SJCRH30 (cell line): ENCODE measurements around the gene ZNF774. TPM values are rescaled to one million over a fixed set of nuclear protein-coding genes. Genes with fewer than 3 reads are reported as not detected.
"Not testable (repeated sequence)": the region's sequence is repeated elsewhere in the genome, so short reads cannot be mapped to it uniquely, and the experiment has no call there.

Source experiments
- DNase-seq, 2 experiments: peaks; one replicate each; pipeline ENCODE4 v3.0.0-alpha.2; 2015 to 2020
- H3K27ac ChIP-seq: fragments of 250-450 bp; sonication (Bioruptor Pico); 2 replicates; pipeline ENCODE4 v1.5.1; 2020; ENCODE audit warnings: mild to moderate bottlenecking, moderate library complexity
- H3K27me3 ChIP-seq: fragments of 250-450 bp; sonication (Bioruptor Pico); 2 replicates; pipeline ENCODE4 v1.5.1; 2020; ENCODE audit warnings: mild to moderate bottlenecking, moderate library complexity
- H3K36me3 ChIP-seq: fragments of 250-450 bp; sonication (Bioruptor Pico); 2 replicates; pipeline ENCODE4 v1.5.1; 2020; ENCODE audit warnings: mild to moderate bottlenecking, moderate library complexity
- H3K4me1 ChIP-seq: fragments of 250-450 bp; sonication (Bioruptor Pico); 2 replicates; pipeline ENCODE4 v1.5.1; 2020; ENCODE audit warnings: mild to moderate bottlenecking, moderate library complexity
- H3K4me3 ChIP-seq: fragments of 250-450 bp; sonication (Bioruptor Pico); 2 replicates; pipeline ENCODE4 v1.5.1; 2020; ENCODE audit warnings: mild to moderate bottlenecking, moderate library complexity
- H3K9me3 ChIP-seq: fragments of 250-450 bp; sonication (Bioruptor Pico); replicated peaks from 2 replicates; pipeline ENCODE4 v1.5.1; 2020; ENCODE audit warnings: mild to moderate bottlenecking, moderate library complexity
- total RNA-seq: library from RNA; depleted of rRNA; stranded (reverse); fragments of >200 nt; shearing (Covaris generic); gene quantifications from 2 replicates; pipeline ENCODE4 v1.2.3, GENCODE V29; 2014

The ZNF774 gene
- total RNA-seq, 1 experiment from 2014 or later = 1.8 TPM

DNA sequence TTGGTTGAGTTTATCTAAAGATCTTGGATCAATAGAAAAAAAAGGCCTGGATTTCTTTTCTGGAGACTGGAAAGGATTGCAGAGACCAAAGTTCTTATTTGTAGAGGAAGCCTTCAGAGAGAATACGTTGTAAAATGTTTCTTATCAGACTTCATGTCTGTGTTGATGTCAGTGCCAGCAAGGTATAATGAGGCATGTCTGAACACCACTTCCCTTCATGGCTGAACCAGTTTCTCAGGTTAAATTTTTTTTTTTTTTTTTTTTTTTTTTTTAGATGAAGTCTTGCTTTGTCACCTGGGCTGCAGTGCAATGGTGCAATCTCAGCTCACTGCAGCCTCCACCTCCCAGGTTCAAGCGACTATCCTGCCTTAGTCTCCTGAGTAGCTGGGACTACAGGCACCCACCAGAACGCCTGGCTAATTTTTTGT, 17.8 kb upstream of the ZNF774 start:
- Histone ChIP-seq H3K9me3 (no peaks in the 10 kb centered on the region), H3K4me3 (no peak overlapping the region), H3K27ac (no peak overlapping the region), H3K4me1 (no peaks in the 10 kb centered on the region), H3K36me3 (no peaks in the 10 kb centered on the region), H3K27me3 (no peaks in the 10 kb centered on the region)
- no peak for DNase-seq

DNA sequence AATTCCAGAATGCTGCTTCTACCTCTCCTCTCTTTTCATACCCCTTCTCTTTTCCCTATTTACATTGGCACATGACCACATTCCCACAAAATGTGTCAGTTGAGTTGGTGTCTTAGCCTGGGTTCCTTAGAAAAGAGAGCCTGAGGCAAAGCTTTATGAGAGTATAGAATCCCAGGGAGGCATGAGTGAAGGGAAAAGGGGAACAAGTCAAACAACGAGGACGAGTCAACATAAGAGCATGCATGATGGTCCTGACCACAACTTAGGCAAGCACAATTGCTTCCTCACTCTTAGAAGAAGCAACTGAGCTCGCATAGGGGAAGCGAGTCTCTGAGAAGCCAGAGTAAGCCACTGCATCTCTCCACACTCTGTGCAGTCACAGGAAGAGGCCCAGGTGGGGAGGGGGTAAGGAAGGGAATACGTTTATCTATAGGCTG, 15.4 kb upstream of the ZNF774 start:
- H3K27me3 ChIP-seq = no peaks in the 10 kb centered on the region
- DNase-seq = no peak
- no peaks in the 10 kb centered on the region for H3K9me3 ChIP-seq
- no peaks in the 10 kb centered on the region for H3K4me1 ChIP-seq
- no peaks in the 10 kb centered on the region for H3K36me3 ChIP-seq
- H3K27ac ChIP-seq = no peak overlapping the region
- H3K4me3 ChIP-seq = no peak overlapping the region

DNA sequence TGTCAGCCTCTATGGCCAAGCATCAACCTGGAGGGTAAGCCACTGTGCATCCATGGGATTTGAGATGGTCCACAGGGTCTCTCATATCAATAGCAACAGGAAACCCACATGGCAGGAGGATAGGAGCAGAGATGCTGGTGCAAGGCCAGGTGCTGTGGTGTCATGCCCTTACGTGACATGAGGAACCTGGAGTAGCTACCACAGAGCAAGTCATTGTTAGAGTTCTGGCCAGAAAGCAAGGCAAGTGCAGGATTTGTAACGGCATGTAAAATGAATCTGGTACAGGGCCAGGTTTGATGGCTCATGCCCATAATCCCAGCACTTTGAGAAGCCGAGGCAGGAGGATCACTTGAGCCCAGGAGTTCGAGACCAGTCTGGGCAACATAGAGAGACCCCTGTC, 14.8 kb upstream of the ZNF774 start:
- Histone ChIP-seq H3K27ac (no peak overlapping the region), H3K9me3 (no peaks in the 10 kb centered on the region), H3K36me3 (no peaks in the 10 kb centered on the region), H3K27me3 (no peaks in the 10 kb centered on the region), H3K4me3 (no peak overlapping the region), H3K4me1 (0 out of 2 replicates have a peak, but pooled peaks cover 2% of the 10 kb centered on the region)
- DNase-seq = no peak

DNA sequence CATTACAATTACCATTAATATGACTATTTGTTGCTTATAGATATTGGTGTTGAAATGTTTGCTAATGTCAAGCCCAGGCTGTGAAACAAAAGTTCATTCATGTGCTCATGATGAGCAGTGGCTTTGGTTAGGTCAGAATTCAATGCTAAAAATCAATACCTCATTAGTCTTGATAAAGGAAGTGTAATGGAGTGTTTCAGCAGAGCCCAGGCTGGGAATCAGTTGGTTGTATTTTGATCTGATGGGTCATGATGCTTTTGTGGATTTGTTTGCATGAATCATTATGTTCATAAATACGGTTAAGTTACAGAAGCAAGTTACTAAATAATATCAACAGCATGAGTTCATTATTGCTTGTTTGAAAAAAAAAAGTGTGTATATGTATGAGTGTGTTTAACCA, 13.6 kb upstream of the ZNF774 start:
- H3K36me3 ChIP-seq = no peaks in the 10 kb centered on the region
- H3K4me3 ChIP-seq = no peak overlapping the region
- H3K27ac ChIP-seq = no peak overlapping the region
- no peak for DNase-seq
- H3K4me1 ChIP-seq = peaks cover 13% of the 10 kb centered on the region
- no peaks in the 10 kb centered on the region for H3K27me3 ChIP-seq
- H3K9me3 ChIP-seq = no peaks in the 10 kb centered on the region

DNA sequence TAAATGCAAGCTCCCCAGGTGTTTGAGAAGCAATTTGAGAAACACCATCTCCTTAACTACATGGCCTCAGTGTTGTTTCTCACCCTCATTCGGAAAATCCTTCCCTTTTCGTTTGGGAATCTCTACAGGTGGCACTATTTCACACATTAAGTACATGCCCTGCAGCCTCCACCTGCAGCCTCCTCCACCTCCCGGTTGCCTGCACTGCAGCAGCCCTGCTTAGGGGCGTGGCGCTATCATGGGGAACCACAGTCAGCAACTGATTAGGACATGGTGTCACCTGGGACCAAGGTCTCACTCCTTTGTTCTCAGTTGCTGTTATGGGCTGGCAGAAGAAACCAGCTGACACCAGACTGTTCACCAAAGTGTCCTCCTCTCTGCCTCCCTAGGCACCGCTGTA, 11.7 kb upstream of the ZNF774 start:
- Histone ChIP-seq H3K27ac (no peak overlapping the region), H3K4me3 (no peak overlapping the region), H3K4me1 (peaks cover 17% of the 10 kb centered on the region), H3K36me3 (no peaks in the 10 kb centered on the region), H3K9me3 (no peaks in the 10 kb centered on the region), H3K27me3 (no peaks in the 10 kb centered on the region)
- no peak for DNase-seq

DNA sequence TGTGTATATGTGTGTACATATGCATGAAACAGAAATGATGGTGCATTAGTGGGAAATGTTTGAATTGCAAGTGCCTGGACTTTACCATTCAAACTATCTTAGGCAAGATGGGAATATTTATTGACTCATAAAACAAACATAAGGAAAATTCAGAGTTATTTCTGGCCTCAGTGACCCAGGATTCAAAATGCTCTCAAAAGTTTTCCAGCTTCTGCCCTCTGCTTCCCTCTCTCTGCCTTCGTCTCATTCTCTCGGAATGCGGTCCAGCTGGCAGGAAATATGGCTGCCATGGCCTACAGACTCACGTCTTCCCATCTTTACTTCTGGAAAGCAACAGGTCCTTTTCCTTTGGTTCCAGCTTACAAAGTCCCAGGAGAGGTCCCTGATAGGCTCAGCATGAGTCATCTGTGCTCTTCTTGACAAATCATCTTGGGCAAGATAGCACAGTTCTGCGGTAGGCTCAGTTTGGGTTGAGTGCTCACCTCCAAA, 8.7 kb upstream of the ZNF774 start:
- no peaks in the 10 kb centered on the region for H3K36me3 ChIP-seq
- peak; percentile 10 to 30 for DNase-seq
- no peak overlapping the region for H3K27ac ChIP-seq
- no peak overlapping the region for H3K4me3 ChIP-seq
- H3K9me3 ChIP-seq = no peaks in the 10 kb centered on the region
- H3K27me3 ChIP-seq = no peaks in the 10 kb centered on the region
- peaks cover 21% of the 10 kb centered on the region for H3K4me1 ChIP-seq

DNA sequence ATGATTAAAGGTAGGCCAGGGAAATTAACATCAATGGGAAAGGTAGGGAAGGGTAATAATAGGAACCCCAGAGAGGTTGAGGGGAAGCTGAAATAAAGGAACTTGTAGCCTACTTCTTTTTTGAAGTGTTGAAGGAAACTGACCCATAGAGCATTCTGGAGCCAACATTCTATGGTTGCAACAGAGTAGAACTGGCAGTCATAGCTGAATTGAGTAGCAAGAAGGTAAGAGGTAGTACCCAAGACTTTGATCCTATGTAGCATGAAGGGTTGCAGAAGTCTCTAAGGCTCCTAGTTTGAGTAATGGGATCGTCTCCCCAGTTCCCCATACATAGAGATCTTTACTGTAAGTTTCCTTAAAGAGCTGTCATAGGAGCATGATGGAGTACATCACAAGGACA, 7.4 kb upstream of the ZNF774 start:
- Histone ChIP-seq H3K36me3 (no peaks in the 10 kb centered on the region), H3K27me3 (no peaks in the 10 kb centered on the region), H3K27ac (no peak overlapping the region), H3K4me3 (no peak overlapping the region), H3K9me3 (no peaks in the 10 kb centered on the region), H3K4me1 (peaks cover 21% of the 10 kb centered on the region)
- no peak for DNase-seq

DNA sequence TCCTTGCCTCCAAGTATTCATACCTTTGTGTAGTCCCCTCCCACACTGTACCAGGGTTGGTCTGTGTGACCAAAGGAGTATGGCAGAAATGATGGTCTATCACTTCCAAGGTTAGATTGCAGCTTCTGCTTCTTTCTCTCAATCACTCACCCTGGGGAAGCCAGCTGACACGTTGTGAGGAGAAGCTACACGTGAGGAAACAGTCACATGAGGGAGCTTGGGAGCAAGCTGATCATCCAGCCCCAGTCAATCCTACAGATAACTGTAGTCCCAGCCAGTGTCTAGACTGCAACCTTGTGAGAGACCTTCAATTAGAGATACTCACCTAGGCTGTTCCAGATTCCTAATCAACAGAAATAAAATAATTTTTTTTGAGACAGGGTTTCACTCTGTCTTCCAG, 6.2 kb upstream of the ZNF774 start:
- H3K27ac ChIP-seq = no peak overlapping the region
- peaks cover 21% of the 10 kb centered on the region for H3K4me1 ChIP-seq
- no peaks in the 10 kb centered on the region for H3K36me3 ChIP-seq
- no peaks in the 10 kb centered on the region for H3K27me3 ChIP-seq
- no peaks in the 10 kb centered on the region for H3K9me3 ChIP-seq
- DNase-seq = no peak
- H3K4me3 ChIP-seq = no peak overlapping the region

DNA sequence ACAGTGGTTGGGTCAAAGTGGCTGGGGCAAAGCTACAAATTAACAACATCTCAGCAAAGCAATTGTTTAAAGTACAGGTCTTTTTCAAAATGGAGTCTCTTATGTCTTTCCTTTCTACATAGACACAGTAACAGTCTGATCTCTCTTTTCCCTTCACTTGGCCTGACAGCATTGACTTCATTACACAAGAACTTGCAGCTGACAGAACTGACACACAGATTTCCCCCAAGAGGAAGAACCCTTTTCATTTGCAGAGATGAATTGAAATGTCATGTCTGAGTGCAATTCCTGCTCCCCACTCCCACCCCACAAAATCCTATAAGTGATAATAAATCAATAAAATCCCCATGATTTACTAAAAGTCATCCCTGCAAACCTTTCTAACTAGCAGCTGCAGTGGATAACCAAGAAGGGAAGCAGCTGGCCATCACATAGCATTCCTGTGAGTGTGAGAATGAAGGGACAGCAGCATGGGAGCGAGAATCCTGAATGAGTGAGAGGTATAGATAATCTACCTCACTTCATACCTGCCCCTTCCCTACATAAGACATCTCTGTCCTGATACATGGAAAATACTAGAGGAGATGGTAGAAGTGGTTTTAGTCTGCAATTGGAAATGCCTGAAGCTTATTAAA, 4.5 kb upstream of the ZNF774 start:
- not testable (repeated sequence) for H3K9me3 ChIP-seq, H3K27me3 ChIP-seq, DNase-seq, H3K36me3 ChIP-seq, H3K27ac ChIP-seq, H3K4me3 ChIP-seq
- H3K4me1 ChIP-seq = peaks cover 19% of the 10 kb centered on the region

DNA sequence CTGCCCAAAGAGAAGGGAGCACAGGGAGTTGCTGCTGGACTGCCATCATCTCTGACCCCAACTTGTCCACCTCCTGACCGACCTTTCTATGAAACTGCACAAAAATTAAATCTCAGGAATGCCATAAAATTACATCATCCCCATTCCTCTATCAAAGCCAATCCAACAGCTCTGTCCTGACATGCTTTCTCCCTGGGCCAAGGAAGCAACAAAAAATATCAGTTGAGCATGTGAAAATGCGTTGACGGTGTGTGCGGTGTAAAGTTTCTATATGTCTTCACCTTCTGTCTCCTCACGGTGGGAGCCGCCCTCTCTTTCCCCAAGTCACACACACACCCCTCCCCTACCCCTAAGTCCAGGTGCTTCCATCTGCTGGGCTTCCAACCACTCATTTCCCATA, 3.6 kb upstream of the ZNF774 start:
- Histone ChIP-seq H3K36me3 (no peaks in the 10 kb centered on the region), H3K4me1 (peaks cover 12% of the 10 kb centered on the region; the same call in 1 of the 2 replicates), H3K4me3 (no peak overlapping the region), H3K27me3 (no peaks in the 10 kb centered on the region), H3K27ac (no peak overlapping the region), H3K9me3 (no peaks in the 10 kb centered on the region)
- no peak for DNase-seq

DNA sequence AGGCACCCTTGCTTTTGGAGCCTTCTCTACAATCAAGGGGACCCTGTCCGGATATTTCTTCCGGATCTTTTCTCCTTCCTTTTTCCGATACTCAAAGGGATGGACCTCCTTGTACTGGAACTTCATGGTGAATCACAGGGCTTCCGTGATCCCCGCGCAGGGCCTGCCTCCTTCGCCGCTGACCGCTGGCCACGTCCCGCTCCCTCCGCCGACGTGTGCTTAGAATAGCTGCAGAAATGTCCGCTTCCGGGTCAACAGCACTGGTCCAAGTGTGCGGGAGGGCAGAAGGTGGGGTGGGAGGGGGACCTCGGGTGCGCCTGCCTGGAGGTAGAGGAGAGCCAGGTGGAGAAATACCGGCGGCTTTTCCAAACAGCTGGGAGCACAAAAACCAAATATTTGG, 3.0 kb upstream of the ZNF774 start:
- DNase-seq = no peak
- Histone ChIP-seq H3K27me3 (no peaks in the 10 kb centered on the region), H3K9me3 (no peaks in the 10 kb centered on the region), H3K4me3 (no peak overlapping the region), H3K4me1 (0 out of 2 replicates have a peak, but pooled peaks cover 7% of the 10 kb centered on the region), H3K36me3 (no peaks in the 10 kb centered on the region), H3K27ac (no peak overlapping the region)

DNA sequence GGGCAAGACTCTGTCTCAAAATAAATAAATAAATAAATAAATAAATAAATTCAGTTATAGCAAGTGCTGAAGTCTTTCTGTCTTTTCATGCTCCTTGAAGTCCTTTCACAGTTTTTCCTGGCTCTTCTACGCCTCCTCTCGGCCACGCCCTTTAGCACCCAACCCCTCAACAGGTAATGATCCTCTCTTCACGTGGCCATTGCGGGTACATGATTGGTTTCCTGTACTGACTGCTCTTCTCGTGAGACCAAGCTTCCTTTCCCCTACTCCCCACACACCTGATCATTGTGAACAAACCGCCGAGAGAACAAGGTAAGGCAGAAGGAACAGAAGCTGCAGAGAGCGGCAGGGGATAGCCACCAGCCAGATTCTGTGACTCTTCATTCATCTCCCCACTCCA, 2.3 kb upstream of the ZNF774 start:
- Histone ChIP-seq H3K4me1 (0 out of 2 replicates have a peak, but pooled peaks cover 7% of the 10 kb centered on the region), H3K36me3 (no peaks in the 10 kb centered on the region), H3K9me3 (no peaks in the 10 kb centered on the region), H3K27ac (no peak overlapping the region), H3K4me3 (no peak overlapping the region), H3K27me3 (no peaks in the 10 kb centered on the region)
- no peak for DNase-seq

DNA sequence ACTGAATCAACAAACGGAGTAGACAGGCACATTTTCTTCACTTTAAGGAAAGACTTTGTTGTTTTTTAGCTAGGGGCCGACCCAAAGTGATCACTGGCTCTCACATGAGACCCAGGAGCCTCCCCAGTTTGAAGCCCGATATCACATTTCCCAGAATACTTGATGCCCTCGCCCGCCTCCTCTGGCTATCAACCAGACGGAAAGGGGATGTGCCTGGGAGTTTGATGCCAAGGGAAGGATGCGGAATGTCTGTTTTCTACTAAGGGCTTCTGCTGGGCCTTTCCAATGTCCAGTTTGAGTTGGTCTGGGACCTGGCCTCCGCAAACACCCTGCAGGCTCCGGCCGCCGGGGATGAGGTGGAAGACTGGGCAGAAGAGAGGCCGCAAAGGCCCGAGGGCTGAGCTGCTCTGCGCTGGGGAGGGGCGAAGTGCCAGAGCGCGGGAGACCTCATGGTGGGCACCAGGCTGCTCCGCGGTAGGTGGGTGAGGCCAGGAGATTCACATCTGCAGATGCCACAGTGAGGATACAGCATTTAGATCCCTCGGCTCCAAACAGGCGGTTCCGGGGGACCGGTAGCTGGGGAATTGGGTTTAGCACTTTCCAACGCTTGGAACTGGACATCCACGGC, 491 bp upstream of the ZNF774 start:
- H3K4me3 ChIP-seq = peak overlapping the region; percentile 77
- H3K27ac ChIP-seq = no peak overlapping the region
- H3K9me3 ChIP-seq = no peaks in the 10 kb centered on the region
- H3K27me3 ChIP-seq = no peaks in the 10 kb centered on the region
- H3K36me3 ChIP-seq = no peaks in the 10 kb centered on the region
- H3K4me1 ChIP-seq = 0 out of 2 replicates have a peak, but pooled peaks cover 7% of the 10 kb centered on the region
- DNase-seq = no peak

DNA sequence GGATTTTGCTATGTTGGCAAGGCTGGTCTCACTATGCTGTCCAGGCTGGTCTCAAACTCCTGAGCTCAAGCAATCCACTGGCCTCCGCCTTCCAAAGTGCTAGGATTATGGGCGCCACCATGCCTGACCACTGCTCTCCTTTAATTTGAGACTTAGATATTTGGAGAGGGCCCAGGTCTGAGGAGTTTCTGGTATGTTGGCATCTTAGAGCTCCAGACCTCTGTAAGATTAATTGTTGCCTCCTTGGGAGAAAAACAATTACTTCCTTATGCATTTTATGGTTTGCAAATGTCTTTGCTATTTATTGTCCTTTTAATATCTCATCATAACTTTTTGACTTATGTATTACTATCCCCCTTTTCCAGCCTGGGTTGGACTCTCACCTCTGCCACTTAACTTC, 2.9 kb downstream of the ZNF774 start:
- H3K4me1 ChIP-seq = 0 out of 2 replicates have a peak, but pooled peaks cover 4% of the 10 kb centered on the region
- no peak overlapping the region for H3K4me3 ChIP-seq
- no peaks in the 10 kb centered on the region for H3K9me3 ChIP-seq
- H3K36me3 ChIP-seq = no peaks in the 10 kb centered on the region
- no peak overlapping the region for H3K27ac ChIP-seq
- H3K27me3 ChIP-seq = no peaks in the 10 kb centered on the region
- no peak for DNase-seq

DNA sequence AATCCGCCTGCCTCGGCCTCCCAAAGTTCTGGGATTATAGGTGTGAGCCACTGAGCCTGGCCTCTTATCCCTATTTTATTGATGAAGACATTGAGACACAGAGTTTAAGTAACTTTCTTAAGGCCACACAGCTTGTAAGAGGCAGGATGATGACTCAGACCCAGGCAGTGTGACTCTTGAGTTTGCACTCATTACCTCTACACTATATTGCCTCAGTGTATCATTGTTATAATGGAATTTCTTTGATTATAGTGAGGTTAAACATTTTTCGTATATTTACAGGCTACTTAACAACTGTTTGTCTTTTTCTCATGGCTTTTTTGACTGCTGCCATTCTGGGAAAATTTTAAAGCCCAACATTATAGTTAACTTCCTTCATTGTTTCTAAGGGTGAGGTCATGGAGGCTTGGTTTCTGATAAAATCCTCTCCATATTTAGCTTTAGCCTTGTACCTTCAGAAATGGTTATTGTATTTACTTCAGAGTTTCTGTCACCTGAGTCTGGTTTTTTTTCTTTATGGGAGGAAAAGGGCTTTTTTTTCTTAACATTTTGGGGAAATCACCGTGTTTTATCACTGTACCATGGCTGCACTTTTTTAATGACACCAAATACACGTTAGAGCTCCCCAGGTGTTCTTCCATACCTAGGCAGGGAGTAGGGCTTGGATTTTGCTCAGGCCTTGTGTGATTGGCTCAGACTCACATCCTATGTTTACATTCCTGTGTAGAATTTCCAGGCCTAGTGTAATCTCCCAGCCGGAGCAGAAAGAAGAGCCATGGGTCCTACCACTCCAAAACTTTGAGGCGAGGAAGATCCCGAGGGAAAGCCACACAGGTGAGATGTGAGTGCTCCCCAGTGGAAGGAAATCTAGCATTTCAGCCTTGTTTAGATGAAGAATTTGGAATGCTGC, 6.3 kb downstream of the ZNF774 start:
- H3K27ac ChIP-seq = no peak overlapping the region
- peaks cover 2% of the 10 kb centered on the region; the same call in 1 of the 2 replicates for H3K4me1 ChIP-seq
- no peaks in the 10 kb centered on the region for H3K27me3 ChIP-seq
- no peaks in the 10 kb centered on the region; the same call in 1 of the 2 replicates for H3K9me3 ChIP-seq
- no peak for DNase-seq
- H3K36me3 ChIP-seq = no peaks in the 10 kb centered on the region
- H3K4me3 ChIP-seq = no peak overlapping the region
